Measurements from ENCODE around the gene PXYLP1. TPM values are rescaled to one million over a fixed set of nuclear protein-coding genes. Genes with fewer than 3 reads are reported as not detected.

PXYLP1 gene
- polyA plus RNA-seq, 1 donor from 2014 or later: 109 TPM

- Histone ChIP-seq H3K27me3 (ENCODE audit: insufficient read depth, low read depth, low read length) (no peaks in the 10 kb centered on the region), H3K27ac (ENCODE audit: low read length) (no peak overlapping the region), H3K4me3 (ENCODE audit: low read length) (no peak overlapping the region), H3K9me3 (ENCODE audit: low read length) (no peaks in the 10 kb centered on the region), H3K36me3 (ENCODE audit: insufficient read depth, low read length) (no peaks in the 10 kb centered on the region), H3K79me2 (replicated peaks; ENCODE audit: insufficient read depth, low read length) (no peaks in the 10 kb centered on the region), H4K20me1 (ENCODE audit: insufficient read depth) (no peaks in the 10 kb centered on the region), H3K9me2 (ENCODE audit: insufficient read depth, low read length) (no peaks in the 10 kb centered on the region), H3K9ac (ENCODE audit: low read length) (no peak overlapping the region), H3K4me2 (ENCODE audit: low read length) (no peak overlapping the region), H2AFZ (ENCODE audit: low read depth, low read length) (no peak overlapping the region), H3F3A (ENCODE audit: insufficient read depth, low read length, poor library complexity, severe bottlenecking) (no peaks in the 10 kb centered on the region)
- TF ChIP-seq EP300 (conservative IDR thresholded peaks at IDR 0.05; ENCODE audit: poor library complexity, severe bottlenecking) (no peak), EZH2 (IDR thresholded peaks at IDR 0.05; ENCODE audit: borderline replicate concordance, insufficient read depth, low read length, poor library complexity, severe bottlenecking) (no peak), CTCF (IDR thresholded peaks at IDR 0.05; ENCODE audit: poor library complexity, severe bottlenecking) (no peak), MXI1 (conservative IDR thresholded peaks at IDR 0.05; ENCODE audit: poor library complexity, severe bottlenecking) (no peak), POLR2AphosphoS5 (IDR thresholded peaks at IDR 0.05) (no peak), SMC3 (conservative IDR thresholded peaks at IDR 0.05; ENCODE audit: poor library complexity) (no peak), TAF1 (IDR thresholded peaks at IDR 0.05; ENCODE audit: low read depth) (no peak), RAD21 (conservative IDR thresholded peaks at IDR 0.05) (no peak)
- TF ChIP-seq, protein P1, sequence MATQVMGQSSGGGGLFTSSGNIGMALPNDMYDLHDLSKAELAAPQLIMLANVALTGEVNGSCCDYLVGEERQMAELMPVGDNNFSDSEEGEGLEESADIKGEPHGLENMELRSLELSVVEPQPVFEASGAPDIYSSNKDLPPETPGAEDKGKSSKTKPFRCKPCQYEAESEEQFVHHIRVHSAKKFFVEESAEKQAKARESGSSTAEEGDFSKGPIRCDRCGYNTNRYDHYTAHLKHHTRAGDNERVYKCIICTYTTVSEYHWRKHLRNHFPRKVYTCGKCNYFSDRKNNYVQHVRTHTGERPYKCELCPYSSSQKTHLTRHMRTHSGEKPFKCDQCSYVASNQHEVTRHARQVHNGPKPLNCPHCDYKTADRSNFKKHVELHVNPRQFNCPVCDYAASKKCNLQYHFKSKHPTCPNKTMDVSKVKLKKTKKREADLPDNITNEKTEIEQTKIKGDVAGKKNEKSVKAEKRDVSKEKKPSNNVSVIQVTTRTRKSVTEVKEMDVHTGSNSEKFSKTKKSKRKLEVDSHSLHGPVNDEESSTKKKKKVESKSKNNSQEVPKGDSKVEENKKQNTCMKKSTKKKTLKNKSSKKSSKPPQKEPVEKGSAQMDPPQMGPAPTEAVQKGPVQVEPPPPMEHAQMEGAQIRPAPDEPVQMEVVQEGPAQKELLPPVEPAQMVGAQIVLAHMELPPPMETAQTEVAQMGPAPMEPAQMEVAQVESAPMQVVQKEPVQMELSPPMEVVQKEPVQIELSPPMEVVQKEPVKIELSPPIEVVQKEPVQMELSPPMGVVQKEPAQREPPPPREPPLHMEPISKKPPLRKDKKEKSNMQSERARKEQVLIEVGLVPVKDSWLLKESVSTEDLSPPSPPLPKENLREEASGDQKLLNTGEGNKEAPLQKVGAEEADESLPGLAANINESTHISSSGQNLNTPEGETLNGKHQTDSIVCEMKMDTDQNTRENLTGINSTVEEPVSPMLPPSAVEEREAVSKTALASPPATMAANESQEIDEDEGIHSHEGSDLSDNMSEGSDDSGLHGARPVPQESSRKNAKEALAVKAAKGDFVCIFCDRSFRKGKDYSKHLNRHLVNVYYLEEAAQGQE (IDR thresholded peaks at IDR 0.05; ENCODE audit: borderline replicate concordance): no peak
Observed at GRCh38 chr3:141343077-141343476, 111.5 kb downstream of the PXYLP1 start.

GRCh38 chr3:141343865-141344271 lies 112.2 kb downstream of the PXYLP1 start:
- Histone ChIP-seq H3K36me3 (ENCODE audit: insufficient read depth, low read length) (no peaks in the 10 kb centered on the region), H3K27me3 (ENCODE audit: insufficient read depth, low read depth, low read length) (no peaks in the 10 kb centered on the region), H3K4me3 (ENCODE audit: low read length) (no peak overlapping the region), H3F3A (ENCODE audit: insufficient read depth, low read length, poor library complexity, severe bottlenecking) (no peaks in the 10 kb centered on the region), H4K20me1 (ENCODE audit: insufficient read depth) (no peaks in the 10 kb centered on the region), H3K9me3 (ENCODE audit: low read length) (no peaks in the 10 kb centered on the region), H3K9me2 (ENCODE audit: insufficient read depth, low read length) (no peaks in the 10 kb centered on the region), H3K9ac (ENCODE audit: low read length) (no peak overlapping the region), H2AFZ (ENCODE audit: low read depth, low read length) (no peak overlapping the region), H3K4me2 (ENCODE audit: low read length) (no peak overlapping the region), H3K79me2 (replicated peaks; ENCODE audit: insufficient read depth, low read length) (no peaks in the 10 kb centered on the region), H3K27ac (ENCODE audit: low read length) (no peak overlapping the region)
- no peak for TF ChIP-seq CTCF (IDR thresholded peaks at IDR 0.05; ENCODE audit: poor library complexity, severe bottlenecking)
- TF ChIP-seq EP300 (conservative IDR thresholded peaks at IDR 0.05; ENCODE audit: poor library complexity, severe bottlenecking): no peak
- no peak for TF ChIP-seq POLR2AphosphoS5 (IDR thresholded peaks at IDR 0.05)
- TF ChIP-seq SMC3 (conservative IDR thresholded peaks at IDR 0.05; ENCODE audit: poor library complexity): no peak
- no peak for TF ChIP-seq TAF1 (IDR thresholded peaks at IDR 0.05; ENCODE audit: low read depth)
- no peak for TF ChIP-seq MXI1 (conservative IDR thresholded peaks at IDR 0.05; ENCODE audit: poor library complexity, severe bottlenecking)
- TF ChIP-seq, protein P1 (IDR thresholded peaks at IDR 0.05; ENCODE audit: borderline replicate concordance): no peak
- no peak for TF ChIP-seq EZH2 (IDR thresholded peaks at IDR 0.05; ENCODE audit: borderline replicate concordance, insufficient read depth, low read length, poor library complexity, severe bottlenecking)
- TF ChIP-seq RAD21 (conservative IDR thresholded peaks at IDR 0.05): no peak

Measured in neural cell (in vitro differentiated cells).